Ovary (tissue), 9 donors: ENCODE measurements around the gene PDCD4. TPM values are rescaled to one million over a fixed set of nuclear protein-coding genes. Genes with fewer than 3 reads are reported as not detected.
A peak's percentile ranks its signal among the peaks of the same experiment; 100 is the strongest.

Experiments
- DNase-seq, 5 donors: peaks; one replicate each; pipeline ENCODE4 v3.0.0-alpha.2; 2019 to 2020
- H3K27ac ChIP-seq, 2 donors: fragments of 200-600 bp; one replicate each; pipeline versions ENCODE4 v1.5.1 to v1.8.0; 2019 to 2022
- H3K27me3 ChIP-seq: fragments of 200-600 bp; one replicate; pipeline ENCODE4 v1.8.0; 2022
- H3K36me3 ChIP-seq: fragments of 200-600 bp; sonication (generic); one replicate; pipeline ENCODE4 v1.5.1; 2019
- H3K4me1 ChIP-seq: one replicate; pipeline ENCODE4 v1.8.1; 2013; ENCODE audit warnings: mild to moderate bottlenecking, moderate library complexity; ENCODE audit not compliant: insufficient read depth
- H3K4me3 ChIP-seq: fragments of 200-600 bp; sonication (generic); one replicate; pipeline ENCODE4 v1.5.1; 2017
- H3K9me3 ChIP-seq, 2 donors: fragments of 200-600 bp in 1 of 2; sonication (generic) in 1 of 2; one replicate each; pipeline versions ENCODE4 v1.5.1 to v1.8.1; 2013 to 2019; ENCODE audit warnings: mild to moderate bottlenecking in 1 of 2, moderate library complexity in 1 of 2
- EP300 ChIP-seq: sonication (generic); formaldehyde crosslinking; IDR thresholded peaks from one replicate; pipeline ENCODE4 v1.6.1; 2017; ENCODE audit warnings: antibody characterized with exemption
- POLR2A ChIP-seq: fragments of 450-650 bp; IDR thresholded peaks from one replicate; pipeline ENCODE4 v1.6.1; 2017; ENCODE audit warnings: antibody characterized with exemption, mild to moderate bottlenecking, moderate library complexity
- WGBS, 3 donors: extraction: QIAGEN DNeasy Blood & Tissue Kit in 1 of 3; methylation state at CpG; one replicate each; pipeline versions ENCODE4 v1.1.5 to v1.1.7; 2013 to 2017; 5-methylcytosine and 5-hydroxymethylcytosine counted together
- intact Hi-C, 4 donors: fragments of 100-400 bp; cut with DNase I; formaldehyde crosslinking; loops; one replicate each; pipeline versions ENCODE4 v1.11.0 to v1.15.1; 2022 to 2023
- polyA plus RNA-seq, 2 donors: library from polyadenylated mRNA; stranded (reverse); fragments of 200-250 nt in 1 of 2; fragments of 350-450 nt in 1 of 2; fragmentation: Illumina TruSeq in 1 of 2; extraction: RNeasy Lipid Tissue Mini Kit (QIAGEN cat#74804) in 1 of 2; gene quantifications; one replicate each; pipeline ENCODE4 v1.2.3, GENCODE V29; 2013 to 2014
- total RNA-seq, 7 donors: library from RNA; depleted of rRNA in 2 of 7; stranded (reverse); fragments of >200 nt in 2 of 7; fragmentation: NEBNext Ultra II Directional in 3 of 7; extraction: Animal tissue kit (Norgen Biotek cat#: 25700) in 3 of 7; gene quantifications; one replicate each; pipeline versions ENCODE4 v1.1.0 to v1.2.4, GENCODE V29; 2016 to 2023
- TF ChIP-seq, protein P1 (sequence below), 3 donors: fragments of 450-650 bp in 2 of 3; fragments of 200-600 bp in 1 of 3; IDR thresholded peaks; one replicate each; pipeline versions ENCODE4 v1.5.1 to v1.8.0; 2016 to 2022; ENCODE audit warnings: antibody characterized with exemption in 3 of 3, mild to moderate bottlenecking in 1 of 3
- donor health status: DM: no; HTN: no; CAD: no; lungs with moderate emphysema.
- donor health status: DM: no; HTN: no; CAD: no.
- donor health status: Bipolar disorder and iron deficiency.
- donor health status: DM: yes; HTN: yes; CAD: no.
- donor health status: DM: no; HTN: no; CAD: no.
- donor health status: DM: yes; HTN: yes; CAD: no.

PDCD4 gene
- total and polyA plus RNA-seq, 9 donors = 103 to 399 (median 185) TPM

DNA sequence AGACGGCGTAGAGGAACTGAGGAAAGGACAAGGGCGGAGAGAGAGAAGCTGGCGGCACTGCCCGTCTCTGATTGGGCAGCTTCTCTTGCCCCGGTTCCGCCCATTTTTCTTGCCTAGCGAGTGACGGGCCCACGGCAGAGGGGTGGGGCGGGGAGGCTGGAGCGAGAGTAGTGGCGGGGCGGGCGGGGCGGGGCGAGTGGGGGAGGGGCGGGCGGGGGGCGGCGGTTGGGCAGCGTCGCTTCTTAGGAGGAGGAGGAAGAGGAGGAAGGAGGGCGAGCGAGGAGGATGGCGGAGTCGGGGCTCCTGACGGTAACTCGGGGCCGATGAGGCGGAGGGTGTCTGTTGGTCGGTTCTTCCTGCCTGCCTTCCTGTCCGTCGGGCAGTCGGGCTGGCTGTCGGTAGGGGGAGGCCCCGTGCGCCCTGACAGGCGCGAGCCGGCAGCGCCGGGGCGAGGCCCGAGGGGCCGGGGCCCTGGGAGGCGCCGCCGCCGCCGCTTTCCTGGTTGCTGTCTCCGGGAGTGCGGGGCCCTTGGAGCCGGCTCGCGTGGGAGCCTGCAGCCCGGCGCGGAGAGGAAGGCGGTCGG is 47.7 kb downstream of the PDCD4 start, which contains the start of gene SHOC2:
Gene SHOC2 (plus strand): TSS at position 256 of the 583 bp plus-strand sequence. CDS start 44,755 bp downstream, outside the sequence.
- no peaks in the 10 kb centered on the region for H3K4me1 ChIP-seq
- intact Hi-C loops = no loop called here

DNA sequence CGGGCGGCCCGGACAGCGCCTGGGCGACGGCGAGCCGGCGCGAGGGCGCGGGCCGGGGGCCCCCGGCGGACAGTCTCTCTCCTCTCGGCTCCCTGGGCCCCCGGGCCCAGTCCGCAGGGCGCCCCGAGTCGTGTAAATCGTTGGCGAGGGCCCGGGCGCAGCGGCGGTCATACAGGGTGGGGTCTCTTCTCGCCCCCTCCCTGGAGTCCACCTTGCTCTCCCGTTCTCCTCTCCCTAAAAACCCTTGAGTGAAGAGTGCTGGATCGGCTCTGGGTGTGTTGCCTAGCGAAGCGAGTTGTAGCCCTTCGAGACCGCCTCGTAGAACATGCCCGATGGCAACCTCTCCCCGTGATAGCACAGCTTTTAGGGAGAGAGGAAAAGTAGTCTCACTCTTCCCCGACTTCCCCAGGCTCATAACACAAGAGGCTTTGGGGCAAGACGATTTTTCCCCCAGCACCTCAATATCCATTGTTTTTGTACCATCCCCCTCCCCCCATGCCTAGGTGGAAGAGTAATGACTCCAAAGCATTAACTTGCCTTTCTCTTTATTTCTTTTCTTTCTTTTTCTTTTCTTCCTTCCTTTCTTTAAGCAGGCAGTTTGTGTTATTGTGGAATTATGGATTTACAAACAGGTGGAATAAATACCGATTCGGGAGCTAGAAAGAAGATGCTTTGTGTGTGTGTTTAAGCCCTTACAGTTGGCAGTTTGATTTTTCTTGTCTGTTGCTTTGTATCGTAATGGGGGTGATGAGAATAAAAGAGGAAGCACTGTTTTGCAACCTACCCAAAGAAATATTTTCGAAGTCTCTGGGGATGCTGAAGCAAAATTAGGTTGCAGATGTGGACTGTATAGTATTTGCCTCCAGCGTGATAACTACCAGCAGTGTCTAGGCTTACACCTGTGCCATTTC is 48.5 kb downstream of the PDCD4 start:
- WGBS, 3 donors = 0 to 1% (median 1%) methylated on average over 26 to 44 of the region's 44 CpGs
- H3K9me3 ChIP-seq = no peaks in the 10 kb centered on the region
- intact Hi-C loops = loop anchor here in 2 of 4 donors (5.0 to 10.0 kb wide), 2 partner anchors 155 to 1252 kb away; partner anchors contain the start of gene ADRA2A (in 1 of the 2)
- H3K36me3 ChIP-seq = no peaks in the 10 kb centered on the region
- TF ChIP-seq EP300 = no peak
- no peak for TF ChIP-seq POLR2A
- TF ChIP-seq, protein P1, sequence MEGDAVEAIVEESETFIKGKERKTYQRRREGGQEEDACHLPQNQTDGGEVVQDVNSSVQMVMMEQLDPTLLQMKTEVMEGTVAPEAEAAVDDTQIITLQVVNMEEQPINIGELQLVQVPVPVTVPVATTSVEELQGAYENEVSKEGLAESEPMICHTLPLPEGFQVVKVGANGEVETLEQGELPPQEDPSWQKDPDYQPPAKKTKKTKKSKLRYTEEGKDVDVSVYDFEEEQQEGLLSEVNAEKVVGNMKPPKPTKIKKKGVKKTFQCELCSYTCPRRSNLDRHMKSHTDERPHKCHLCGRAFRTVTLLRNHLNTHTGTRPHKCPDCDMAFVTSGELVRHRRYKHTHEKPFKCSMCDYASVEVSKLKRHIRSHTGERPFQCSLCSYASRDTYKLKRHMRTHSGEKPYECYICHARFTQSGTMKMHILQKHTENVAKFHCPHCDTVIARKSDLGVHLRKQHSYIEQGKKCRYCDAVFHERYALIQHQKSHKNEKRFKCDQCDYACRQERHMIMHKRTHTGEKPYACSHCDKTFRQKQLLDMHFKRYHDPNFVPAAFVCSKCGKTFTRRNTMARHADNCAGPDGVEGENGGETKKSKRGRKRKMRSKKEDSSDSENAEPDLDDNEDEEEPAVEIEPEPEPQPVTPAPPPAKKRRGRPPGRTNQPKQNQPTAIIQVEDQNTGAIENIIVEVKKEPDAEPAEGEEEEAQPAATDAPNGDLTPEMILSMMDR (IDR thresholded peaks at IDR 0.05) = no peak
- no peaks in the 10 kb centered on the region for H3K4me1 ChIP-seq
- H3K27me3 ChIP-seq = no peaks in the 10 kb centered on the region
- peak overlapping the region; percentile 86 to 92 for H3K27ac ChIP-seq
- H3K4me3 ChIP-seq = peak overlapping the region; percentile 66
- DNase-seq = peak; percentile 35 to 64 (median 64)

More for the DNA sequence above, 47.7 kb downstream of the PDCD4 start, which contains the start of gene SHOC2:
- no peaks in the 10 kb centered on the region for H3K27me3 ChIP-seq
- 0 to 1% (median 1%) methylated on average over 45 to 60 of the region's 61 CpGs for WGBS, 3 donors
- peak within 1 kb of the TSS; percentile 86 to 97 for H3K27ac ChIP-seq
- DNase-seq = peak; percentile 97 to 99 (median 99)
- no peaks in the 10 kb centered on the region for H3K9me3 ChIP-seq
- TF ChIP-seq EP300 = no peak
- TF ChIP-seq, protein P1 (IDR thresholded peaks at IDR 0.05) = peak in 2 of 3 donors; percentile 15 to 23
- peak; percentile 79 for TF ChIP-seq POLR2A
- H3K36me3 ChIP-seq = no peaks in the 10 kb centered on the region
- H3K4me3 ChIP-seq = peak within 1 kb of the TSS; percentile 90

DNA sequence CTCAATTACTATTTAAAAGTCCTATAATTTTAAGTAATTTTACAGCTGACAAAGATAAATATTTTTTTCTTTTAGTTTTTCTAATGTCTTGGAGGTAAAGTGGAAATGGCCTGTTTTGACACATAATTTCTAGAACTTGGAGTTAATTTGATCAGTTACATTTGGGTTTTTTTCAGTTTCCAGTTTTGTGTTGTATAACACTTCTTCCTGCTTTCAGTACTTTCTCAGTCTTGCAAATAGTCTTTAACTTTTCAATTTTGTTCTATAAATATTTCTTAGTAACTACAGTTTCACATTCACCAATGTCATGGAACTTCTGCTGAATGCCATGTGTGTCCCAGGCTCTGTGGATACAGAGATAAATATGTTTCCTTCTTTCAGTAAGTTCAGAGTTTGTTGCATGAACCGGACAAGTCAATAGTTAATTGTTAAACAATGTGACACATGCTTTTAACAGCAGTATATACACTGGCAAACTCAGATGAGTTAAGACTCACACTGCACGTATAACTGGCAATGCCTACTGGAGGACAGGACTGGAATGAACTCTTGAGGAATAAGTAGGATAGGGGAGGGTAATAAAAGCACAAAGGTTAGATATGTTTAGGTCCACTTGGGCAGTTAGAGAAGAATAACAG is 52.2 kb downstream of the PDCD4 start:
- 74 to 81% (median 77%) methylated on average over 2 of the region's 2 CpGs for WGBS, 3 donors
- no peaks in the 10 kb centered on the region for H3K27me3 ChIP-seq
- intact Hi-C loops = loop anchor here in 2 of 4 donors (5.0 to 10.0 kb wide), 2 partner anchors 151 to 1248 kb away; partner anchors contain the start of gene ADRA2A (in 1 of the 2)
- H3K36me3 ChIP-seq = no peaks in the 10 kb centered on the region
- TF ChIP-seq, protein P1 (IDR thresholded peaks at IDR 0.05) = no peak
- no peak for TF ChIP-seq EP300
- TF ChIP-seq POLR2A = no peak
- H3K9me3 ChIP-seq = no peaks in the 10 kb centered on the region
- H3K27ac ChIP-seq = no peak overlapping the region
- H3K4me1 ChIP-seq = peaks cover 4% of the 10 kb centered on the region
- H3K4me3 ChIP-seq = no peak overlapping the region
- DNase-seq = no peak

DNA sequence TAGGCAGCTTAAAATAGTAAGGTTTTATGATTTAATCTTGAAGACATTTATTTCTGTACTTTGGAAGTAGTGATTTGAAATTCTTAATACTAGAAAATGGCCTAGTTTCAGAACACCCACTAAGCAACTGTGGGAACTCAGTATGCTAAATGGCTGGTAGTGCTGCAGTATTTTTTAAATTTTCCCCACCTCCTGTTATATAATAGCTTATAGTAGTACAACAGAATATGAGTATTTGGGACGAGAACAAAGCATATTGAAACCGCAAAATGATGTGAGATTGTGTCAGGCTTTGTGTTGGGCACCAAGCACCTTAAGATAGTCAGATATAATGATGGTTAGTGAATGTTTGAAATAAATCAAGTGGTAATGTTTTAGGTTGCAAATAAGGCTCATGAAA is 55.7 kb downstream of the PDCD4 start:
- WGBS, 3 donors = 96 to 99% (median 96%) methylated on average over 2 of the region's 2 CpGs
- H3K27ac ChIP-seq = no peak overlapping the region
- H3K4me3 ChIP-seq = no peak overlapping the region
- TF ChIP-seq, protein P1 (IDR thresholded peaks at IDR 0.05) = no peak
- TF ChIP-seq EP300 (no peak), POLR2A (no peak)
- H3K27me3 ChIP-seq = no peaks in the 10 kb centered on the region
- DNase-seq = no peak
- H3K4me1 ChIP-seq = peaks cover 5% of the 10 kb centered on the region
- no peaks in the 10 kb centered on the region for H3K36me3 ChIP-seq
- intact Hi-C loops = loop anchor here in 1 of 4 donors (10.0 kb wide), 1 partner anchor 147 kb away; the partner anchor contains the start of gene ADRA2A
- no peaks in the 10 kb centered on the region for H3K9me3 ChIP-seq
